HepG2 (cell line): ENCODE measurements around the gene ZNF597.

Source experiments
- ARID2 ChIP-seq: sonication (generic); formaldehyde crosslinking; IDR thresholded peaks from 2 replicates; pipeline ENCODE4 v1.8.1; 2022; ENCODE audit warnings: mild to moderate bottlenecking, missing genetic modification reagents, borderline replicate concordance
- CHD2 ChIP-seq: IDR thresholded peaks from 2 replicates; pipeline ENCODE4 v1.6.1; 2011; ENCODE audit warnings: low read depth, low read length, improper control_type of control experiment
- CTCF ChIP-seq: sonication (generic); formaldehyde crosslinking; IDR thresholded peaks from 2 replicates; pipeline ENCODE4 v1.5.0; 2020; ENCODE audit warnings: mild to moderate bottlenecking, missing genetic modification reagents, moderate library complexity
- ELF1 ChIP-seq: sonication (generic); formaldehyde crosslinking; IDR thresholded peaks from 2 replicates; pipeline ENCODE4 v1.4.0; 2020; ENCODE audit warnings: missing genetic modification reagents
- HDAC6 ChIP-seq: fragments of 200-600 bp; sonication (generic); IDR thresholded peaks from 2 replicates; pipeline ENCODE4 v1.7.0; 2017; ENCODE audit warnings: mild to moderate bottlenecking, antibody characterized with exemption, low read length, low read depth
- HNF4G ChIP-seq, 2 experiments: sonication (generic) in 1 of 2; formaldehyde crosslinking in 1 of 2; IDR thresholded peaks; 2 replicates each; pipeline versions ENCODE4 v1.4.0 to v1.6.1; 2011 to 2020; ENCODE audit warnings: borderline replicate concordance in 2 of 2, low read depth in 2 of 2, mild to moderate bottlenecking in 2 of 2, low read length in 1 of 2, missing genetic modification reagents in 1 of 2, moderate library complexity in 1 of 2
- HOMEZ ChIP-seq: IDR thresholded peaks from 2 replicates; pipeline ENCODE4 v1.6.1; 2016; ENCODE audit warnings: low read depth
- NFIC ChIP-seq: IDR thresholded peaks from 2 replicates; pipeline ENCODE4 v1.6.1; 2012; ENCODE audit warnings: mild to moderate bottlenecking, low read length, inconsistent platforms
- THAP7 ChIP-seq: sonication (generic); formaldehyde crosslinking; IDR thresholded peaks from 2 replicates; pipeline ENCODE4 v1.8.1; 2023; ENCODE audit warnings: mild to moderate bottlenecking, missing genetic modification reagents
- ZNF407 ChIP-seq: sonication (generic); formaldehyde crosslinking; IDR thresholded peaks from one replicate; pipeline ENCODE4 v1.5.1; 2020; ENCODE audit warnings: mild to moderate bottlenecking, missing genetic modification reagents; ENCODE audit errors: not compliant biosample characterization
- ZNF513 ChIP-seq: sonication (generic); formaldehyde crosslinking; conservative IDR thresholded peaks from 2 replicates; pipeline ENCODE4 v1.5.0; 2020; ENCODE audit warnings: missing genetic modification reagents
- TF ChIP-seq, protein P1 (sequence below): sonication (generic); formaldehyde crosslinking; IDR thresholded peaks from 2 replicates; pipeline ENCODE4 v1.4.0; 2020; ENCODE audit warnings: missing genetic modification reagents
- TF ChIP-seq, protein P2 (sequence below): sonication (generic); formaldehyde crosslinking; IDR thresholded peaks from 2 replicates; pipeline ENCODE4 v1.4.0; 2020; ENCODE audit warnings: mild to moderate bottlenecking, missing genetic modification reagents

- TF ChIP-seq CTCF (CRISPR knock-in tag), result no peak
- no peak for TF ChIP-seq THAP7 (CRISPR knock-in tag)
- no peak for TF ChIP-seq ZNF513 (CRISPR knock-in tag)
- no peak for TF ChIP-seq HOMEZ (CRISPR knock-in tag)
- TF ChIP-seq, protein P1, sequence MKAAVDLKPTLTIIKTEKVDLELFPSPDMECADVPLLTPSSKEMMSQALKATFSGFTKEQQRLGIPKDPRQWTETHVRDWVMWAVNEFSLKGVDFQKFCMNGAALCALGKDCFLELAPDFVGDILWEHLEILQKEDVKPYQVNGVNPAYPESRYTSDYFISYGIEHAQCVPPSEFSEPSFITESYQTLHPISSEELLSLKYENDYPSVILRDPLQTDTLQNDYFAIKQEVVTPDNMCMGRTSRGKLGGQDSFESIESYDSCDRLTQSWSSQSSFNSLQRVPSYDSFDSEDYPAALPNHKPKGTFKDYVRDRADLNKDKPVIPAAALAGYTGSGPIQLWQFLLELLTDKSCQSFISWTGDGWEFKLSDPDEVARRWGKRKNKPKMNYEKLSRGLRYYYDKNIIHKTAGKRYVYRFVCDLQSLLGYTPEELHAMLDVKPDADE (CRISPR knock-in tag), result no peak
- TF ChIP-seq, protein P2, sequence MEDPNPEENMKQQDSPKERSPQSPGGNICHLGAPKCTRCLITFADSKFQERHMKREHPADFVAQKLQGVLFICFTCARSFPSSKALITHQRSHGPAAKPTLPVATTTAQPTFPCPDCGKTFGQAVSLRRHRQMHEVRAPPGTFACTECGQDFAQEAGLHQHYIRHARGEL (CRISPR knock-in tag), result no peak
- TF ChIP-seq ELF1, result no peak
- no peak for TF ChIP-seq CHD2
- no peak for TF ChIP-seq HNF4G (IDR thresholded peaks at IDR 0.05; ENCODE audit: borderline replicate concordance, low read depth, low read length)
- TF ChIP-seq HNF4G (CRISPR knock-in tag; IDR thresholded peaks at IDR 0.05; ENCODE audit: borderline replicate concordance, low read depth), result no peak
- TF ChIP-seq ARID2 (CRISPR knock-in tag), result no peak
- no peak for TF ChIP-seq HDAC6
- TF ChIP-seq NFIC, result no peak
- no peak for TF ChIP-seq ZNF407
These were observed 49.1 kb upstream of the ZNF597 start for GRCh38 chr16:3492356-3492755.
